Measurements from ENCODE around the gene ZDHHC8. TPM values are rescaled to one million over a fixed set of nuclear protein-coding genes. Genes with fewer than 3 reads are reported as not detected.

The ZDHHC8 gene
- total and polyA plus RNA-seq, 8 donors: 20.0 to 51.8 (median 27.8) TPM

DNA sequence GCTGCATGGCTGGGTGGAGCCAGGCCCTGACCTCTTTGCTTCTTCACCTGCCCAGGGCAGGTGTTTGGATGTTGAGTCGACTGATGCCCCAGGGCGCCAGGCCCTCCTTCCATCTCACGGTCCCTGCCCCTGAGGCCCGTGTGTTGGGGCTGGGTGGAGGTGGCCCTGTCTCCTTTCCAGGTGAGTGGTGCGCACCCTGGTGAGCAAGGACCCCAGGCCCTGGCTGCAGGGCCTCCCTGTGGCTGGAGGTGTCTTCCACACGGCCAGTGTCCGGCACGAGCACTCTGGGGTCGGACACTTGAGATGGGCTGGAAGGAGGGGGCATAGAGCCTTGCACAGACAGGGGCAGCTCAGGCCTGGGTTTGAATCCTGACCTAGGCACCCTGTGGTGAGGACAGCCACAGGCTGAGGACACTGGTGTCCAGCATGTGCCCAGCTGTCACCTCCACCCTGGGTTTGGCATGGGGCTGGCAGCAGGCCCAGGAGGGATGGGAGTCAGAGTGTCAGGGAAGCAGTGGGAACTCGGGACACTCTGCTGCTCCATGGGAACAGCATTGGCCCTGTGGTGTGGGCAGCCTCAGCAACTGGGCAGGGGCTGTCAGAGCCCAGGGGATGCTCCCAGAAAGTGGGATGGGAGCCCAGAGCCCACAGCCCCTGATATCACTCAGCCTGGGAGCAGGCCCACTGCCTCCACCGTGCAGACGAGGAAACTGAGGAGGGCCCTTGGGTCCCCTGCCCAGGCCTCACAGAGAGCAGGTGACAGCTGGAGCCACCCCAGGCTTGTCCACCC is 56.4 kb downstream of the ZDHHC8 start:
- no peak for DNase-seq
- ATAC-seq: no peak

DNA sequence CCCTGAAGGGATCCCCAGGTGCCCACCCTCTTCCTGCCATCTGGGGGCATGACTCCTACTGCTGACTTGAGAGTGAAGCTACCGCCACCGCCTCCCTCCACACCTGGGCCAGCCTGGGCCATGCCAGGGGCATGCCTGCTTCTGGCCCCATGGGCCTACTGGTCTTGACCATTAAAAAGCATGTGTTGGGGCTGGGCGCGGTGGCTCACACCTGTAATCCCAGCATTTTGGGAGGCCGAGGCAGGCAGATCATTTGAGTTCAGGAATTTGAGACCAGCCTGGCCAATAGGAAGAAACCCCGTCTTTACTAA is 56.9 kb downstream of the ZDHHC8 start:
- intact Hi-C loops (cut with DNase I): no loop called here
- FAIRE-seq: no peak
- no peak for ATAC-seq
- Histone ChIP-seq H3K27me3 (no peaks in the 10 kb centered on the region), H3K36me3 (no peaks in the 10 kb centered on the region), H3K4me3 (no peak overlapping the region), H3K9me3 (no peaks in the 10 kb centered on the region), H3K27ac (no peak overlapping the region), H3K4me1 (no peaks in the 10 kb centered on the region)
- TF ChIP-seq, protein P1, sequence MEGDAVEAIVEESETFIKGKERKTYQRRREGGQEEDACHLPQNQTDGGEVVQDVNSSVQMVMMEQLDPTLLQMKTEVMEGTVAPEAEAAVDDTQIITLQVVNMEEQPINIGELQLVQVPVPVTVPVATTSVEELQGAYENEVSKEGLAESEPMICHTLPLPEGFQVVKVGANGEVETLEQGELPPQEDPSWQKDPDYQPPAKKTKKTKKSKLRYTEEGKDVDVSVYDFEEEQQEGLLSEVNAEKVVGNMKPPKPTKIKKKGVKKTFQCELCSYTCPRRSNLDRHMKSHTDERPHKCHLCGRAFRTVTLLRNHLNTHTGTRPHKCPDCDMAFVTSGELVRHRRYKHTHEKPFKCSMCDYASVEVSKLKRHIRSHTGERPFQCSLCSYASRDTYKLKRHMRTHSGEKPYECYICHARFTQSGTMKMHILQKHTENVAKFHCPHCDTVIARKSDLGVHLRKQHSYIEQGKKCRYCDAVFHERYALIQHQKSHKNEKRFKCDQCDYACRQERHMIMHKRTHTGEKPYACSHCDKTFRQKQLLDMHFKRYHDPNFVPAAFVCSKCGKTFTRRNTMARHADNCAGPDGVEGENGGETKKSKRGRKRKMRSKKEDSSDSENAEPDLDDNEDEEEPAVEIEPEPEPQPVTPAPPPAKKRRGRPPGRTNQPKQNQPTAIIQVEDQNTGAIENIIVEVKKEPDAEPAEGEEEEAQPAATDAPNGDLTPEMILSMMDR (IDR thresholded peaks at IDR 0.05): no peak
- 96 to 100% methylated on average over 6 of the region's 6 CpGs for WGBS, 2 donors
- DNase-seq: no peak

More for the DNA sequence above, 56.4 kb downstream of the ZDHHC8 start:
- H3K36me3 ChIP-seq: no peaks in the 10 kb centered on the region
- no peak overlapping the region for H3K27ac ChIP-seq
- 88 to 95% methylated on average over 12 of the region's 12 CpGs for WGBS, 2 donors
- FAIRE-seq: no peak
- H3K4me1 ChIP-seq: no peaks in the 10 kb centered on the region
- H3K4me3 ChIP-seq: no peak overlapping the region
- no peaks in the 10 kb centered on the region for H3K9me3 ChIP-seq
- intact Hi-C loops (cut with DNase I): no loop called here
- no peaks in the 10 kb centered on the region for H3K27me3 ChIP-seq
- TF ChIP-seq, protein P1 (IDR thresholded peaks at IDR 0.05): no peak

DNA sequence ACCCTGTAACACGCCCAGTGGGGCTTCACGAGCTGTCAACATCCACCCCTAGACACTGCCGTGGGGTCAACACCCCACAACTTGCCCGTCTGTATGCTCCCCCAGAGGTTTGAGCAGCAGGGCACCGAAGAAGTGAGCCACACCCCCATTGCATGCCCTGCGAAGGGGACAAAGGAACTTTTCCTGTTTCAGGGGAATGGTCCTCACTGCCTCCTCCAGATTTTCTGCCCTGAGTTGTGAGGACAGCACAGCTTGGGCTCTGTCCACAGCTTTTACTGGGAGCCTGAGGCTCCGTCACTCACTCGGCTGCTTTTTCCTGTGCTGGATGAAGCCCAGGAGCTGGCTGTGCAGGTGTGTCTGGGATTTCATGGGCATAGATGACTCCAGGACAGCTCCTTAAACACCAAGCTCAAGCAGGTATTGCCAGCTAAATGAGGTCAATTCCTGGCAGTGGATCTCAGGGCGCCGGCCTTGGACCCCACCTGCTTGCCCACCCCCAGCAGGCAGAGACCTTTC is 59.5 kb downstream of the ZDHHC8 start:
- 65 to 72% methylated on average over 10 of the region's 10 CpGs for WGBS, 2 donors
- Histone ChIP-seq H3K36me3 (no peaks in the 10 kb centered on the region), H3K27me3 (no peaks in the 10 kb centered on the region), H3K4me1 (no peaks in the 10 kb centered on the region), H3K27ac (no peak overlapping the region), H3K9me3 (no peaks in the 10 kb centered on the region), H3K4me3 (no peak overlapping the region)
- FAIRE-seq (no peak), ATAC-seq (no peak), DNase-seq (no peak)
- TF ChIP-seq, protein P1 (IDR thresholded peaks at IDR 0.05): no peak
- intact Hi-C loops (cut with DNase I): loop anchor here in 1 of 3 donors (10.0 kb wide), 1 partner anchor 64 kb away; no protein-coding TSS in a partner anchor

DNA sequence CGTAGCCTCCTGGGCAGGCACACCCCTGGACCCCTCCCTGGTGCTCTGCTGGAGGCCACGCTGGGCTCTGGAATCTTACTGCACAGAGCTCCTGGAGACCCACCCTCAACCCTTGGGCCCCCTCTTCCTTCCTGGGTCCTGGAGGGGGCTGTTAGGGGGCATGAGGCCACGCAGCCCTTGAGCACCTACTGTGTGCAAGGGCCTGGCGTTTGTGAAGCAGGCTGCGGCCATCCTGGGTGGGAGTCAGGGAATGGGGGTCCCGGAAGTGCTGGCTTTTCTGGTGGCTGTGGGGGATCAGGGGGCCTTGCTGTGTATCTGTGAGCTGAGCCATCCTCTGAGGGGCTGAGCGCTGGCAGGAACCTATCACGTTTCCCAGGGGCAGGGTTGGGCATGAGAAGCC is 60.2 kb downstream of the ZDHHC8 start:
- Histone ChIP-seq H3K36me3 (no peaks in the 10 kb centered on the region), H3K4me3 (no peak overlapping the region), H3K27me3 (no peaks in the 10 kb centered on the region), H3K27ac (no peak overlapping the region), H3K9me3 (no peaks in the 10 kb centered on the region), H3K4me1 (no peaks in the 10 kb centered on the region)
- 73 to 83% methylated on average over 7 to 8 of the region's 8 CpGs for WGBS, 2 donors
- no peak for FAIRE-seq
- no peak for DNase-seq
- ATAC-seq: no peak
- TF ChIP-seq, protein P1 (IDR thresholded peaks at IDR 0.05): no peak
- intact Hi-C loops (cut with DNase I): loop anchor here in 1 of 3 donors (10.0 kb wide), 1 partner anchor 63 kb away; no protein-coding TSS in a partner anchor

All from pancreas (tissue), 10 donors.